Myocyte (in vitro differentiated cells): ENCODE results near the gene OPN3. TPM values are rescaled to one million over a fixed set of nuclear protein-coding genes. Genes with fewer than 3 reads are reported as not detected.

ENCODE experiments used
- DNase-seq: peaks from one replicate; pipeline ENCODE4 v3.0.0-alpha.2; 2012; ENCODE audit warnings: low read depth
- total RNA-seq: library from RNA; depleted of rRNA; stranded (reverse); fragments of >200 nt; gene quantifications from 2 replicates; pipeline ENCODE4 v1.2.3, GENCODE V29; 2014

The OPN3 gene
- total RNA-seq, 1 donor from 2014 or later, result 23.6 TPM

- DNase-seq, result no peak
These were observed 6.0 kb upstream of the OPN3 start for GRCh38 chr1:241646201-241646600.

GRCh38 chr1:241645199-241645598 lies 5.0 kb upstream of the OPN3 start:
- DNase-seq, result no peak

- DNase-seq, result no peak
These were observed 4.1 kb upstream of the OPN3 start for GRCh38 chr1:241644259-241644658.

GRCh38 chr1:241642593-241642944 lies 2.4 kb upstream of the OPN3 start:
- no peak for DNase-seq

- DNase-seq, result peak; percentile 26
These were observed 1.8 kb upstream of the OPN3 start for GRCh38 chr1:241641773-241642592.

- DNase-seq, result no peak
These were observed 876 bp upstream of the OPN3 start for GRCh38 chr1:241640867-241641622.

GRCh38 chr1:241639623-241640148 lies 483 bp downstream of the OPN3 start:
- DNase-seq, result no peak

- no peak for DNase-seq
These were observed 1.1 kb downstream of the OPN3 start for GRCh38 chr1:241638909-241639622.

- DNase-seq, result no peak
These were observed 2.0 kb downstream of the OPN3 start for GRCh38 chr1:241638099-241638682.

GRCh38 chr1:241637604-241638003 lies 2.6 kb downstream of the OPN3 start:
- DNase-seq, result no peak

GRCh38 chr1:241637046-241637590 lies 3.1 kb downstream of the OPN3 start:
- DNase-seq, result no peak

- DNase-seq, result no peak
These were observed 3.9 kb downstream of the OPN3 start for GRCh38 chr1:241636291-241636690.

- no peak for DNase-seq
These were observed 4.5 kb downstream of the OPN3 start for GRCh38 chr1:241635556-241636152.

- DNase-seq, result no peak
These were observed 7.2 kb downstream of the OPN3 start for GRCh38 chr1:241632987-241633386.

- no peak for DNase-seq
These were observed 8.5 kb downstream of the OPN3 start for GRCh38 chr1:241631674-241632073.

- DNase-seq, result no peak
These were observed 9.3 kb downstream of the OPN3 start for GRCh38 chr1:241630899-241631298.

GRCh38 chr1:241630476-241630875 lies 9.7 kb downstream of the OPN3 start:
- no peak for DNase-seq

- DNase-seq, result no peak
These were observed 10.2 kb downstream of the OPN3 start for GRCh38 chr1:241630005-241630404.

GRCh38 chr1:241627453-241628259 lies 12.5 kb downstream of the OPN3 start:
- peak; percentile 73 for DNase-seq

GRCh38 chr1:241624935-241625334 lies 15.2 kb downstream of the OPN3 start:
- DNase-seq, result no peak
